ENCODE data around the gene FOS.

DNA sequence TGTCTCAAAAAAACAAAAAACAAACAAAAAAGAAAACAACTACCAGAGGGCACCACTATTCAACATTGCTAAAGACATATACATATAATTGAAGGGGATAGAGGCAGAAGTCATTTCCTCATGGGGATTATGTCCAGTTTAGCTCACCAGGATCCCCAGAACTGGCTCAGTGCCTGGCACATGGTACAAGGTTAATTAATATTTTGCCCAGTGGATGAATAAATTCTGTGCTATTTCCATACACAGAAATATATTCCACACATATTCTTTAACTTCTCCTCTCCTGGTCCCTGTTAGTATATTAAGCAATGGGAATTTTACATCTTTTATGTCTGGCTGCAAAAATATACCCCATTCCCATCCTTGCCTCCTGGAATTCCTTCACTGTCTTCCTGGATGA, 6.7 kb downstream of the FOS start:
- TF ChIP-seq HNF4G (IDR thresholded peaks at IDR 0.05) (no peak), TAF1 (conservative IDR thresholded peaks at IDR 0.05) (no peak), RAD21 (IDR thresholded peaks at IDR 0.05) (no peak)
- TF ChIP-seq, protein P1, sequence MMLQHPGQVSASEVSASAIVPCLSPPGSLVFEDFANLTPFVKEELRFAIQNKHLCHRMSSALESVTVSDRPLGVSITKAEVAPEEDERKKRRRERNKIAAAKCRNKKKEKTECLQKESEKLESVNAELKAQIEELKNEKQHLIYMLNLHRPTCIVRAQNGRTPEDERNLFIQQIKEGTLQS (IDR thresholded peaks at IDR 0.05): no peak

Data from liver (tissue), 2 donors.